Endothelial cell of umbilical vein (primary cell): ENCODE data around the gene FAM120C. TPM values are rescaled to one million over a fixed set of nuclear protein-coding genes. Genes with fewer than 3 reads are reported as not detected.

Experiments
- BruUV-seq: library from RNA; stranded (reverse); fragments of 400-500 nt; replicated peaks from 2 replicates; lab custom pipeline; 2021; lab: Mats Ljungman, UMichigan
- CTCF ChIA-PET: fragments of 300-600, 350-600 bp; sonication (Branson Sonifier 250); formaldehyde crosslinking; loops from one replicate; lab custom pipeline; 2021; ENCODE audit warnings: antibody characterized with exemption, inconsistent platforms; lab: Charles Lee
- POLR2A ChIA-PET: fragments of 300-600, 350-600 bp; sonication (Branson Sonifier 250); formaldehyde crosslinking; loops from one replicate; lab custom pipeline; 2021; ENCODE audit warnings: antibody characterized with exemption, inconsistent platforms; lab: Charles Lee
- DNase-seq: peaks from one replicate; pipeline ENCODE4 v3.0.0-alpha.2; 2011; ENCODE audit warnings: low read depth, low spot score
- FAIRE-seq: peaks from 2 replicates; lab custom pipeline; 2011; peaks lifted over from hg19 to GRCh38; lab: Jason Lieb, UNC
- H2AFZ ChIP-seq: 2 replicates; pipeline ENCODE4 v1.6.0; 2012; ENCODE audit warnings: low read depth, low read length, control low read depth, inconsistent platforms
- H3K27ac ChIP-seq: 2 replicates; pipeline ENCODE4 v1.5.1; 2011; ENCODE audit warnings: low read depth, mild to moderate bottlenecking, control low read depth, low read length, moderate library complexity; ENCODE audit not compliant: insufficient read depth
- H3K27me3 ChIP-seq, 2 experiments: 2 replicates each; pipeline versions ENCODE4 v1.6.0 to v1.6.1; 2011; ENCODE audit warnings: low read length in 2 of 2, mixed read lengths in 1 of 2; ENCODE audit not compliant: control insufficient read depth in 2 of 2, insufficient read depth in 2 of 2
- H3K36me3 ChIP-seq, 2 experiments: 2 replicates in 1 of 2; 3 replicates in 1 of 2; pipeline ENCODE4 v1.5.1; 2011; ENCODE audit warnings: low read length in 2 of 2, mild to moderate bottlenecking in 1 of 2, moderate library complexity in 1 of 2; ENCODE audit not compliant: control insufficient read depth in 2 of 2, insufficient read depth in 2 of 2; ENCODE audit errors: extremely low read depth in 1 of 2
- H3K4me1 ChIP-seq: 3 replicates; pipeline ENCODE4 v1.5.1; 2011; ENCODE audit warnings: mild to moderate bottlenecking, low read length; ENCODE audit not compliant: control insufficient read depth, insufficient read depth; ENCODE audit errors: extremely low read depth
- H3K4me2 ChIP-seq: 2 replicates; pipeline ENCODE4 v1.6.1; 2011; ENCODE audit warnings: low read length, control low read depth, mixed read lengths; ENCODE audit not compliant: insufficient read depth
- H3K4me3 ChIP-seq, 3 experiments: fragments of 200-600 bp in 1 of 3; sonication (generic), shearing (Covaris generic) in 1 of 3; replicated peaks in 1 of 3; 2 replicates each; pipeline ENCODE4 v1.5.1; 2011 to 2016; ENCODE audit warnings: control low read depth in 3 of 3, low read length in 3 of 3, mild to moderate bottlenecking in 2 of 3, inconsistent platforms in 1 of 3, low read depth in 1 of 3, moderate library complexity in 1 of 3; ENCODE audit not compliant: insufficient read depth in 1 of 3
- H3K79me2 ChIP-seq: 2 replicates; pipeline ENCODE4 v1.6.0; 2012; ENCODE audit warnings: low read length, inconsistent platforms; ENCODE audit not compliant: control insufficient read depth, insufficient read depth
- H3K9ac ChIP-seq: replicated peaks from 2 replicates; pipeline ENCODE3; 2011; ENCODE audit warnings: low read length, control low read depth; ENCODE audit not compliant: insufficient read depth; ENCODE audit errors: extremely low read depth
- H3K9me1 ChIP-seq: replicated peaks from 3 replicates; pipeline ENCODE4 v1.6.0; 2011; ENCODE audit warnings: mild to moderate bottlenecking, low read length; ENCODE audit not compliant: control insufficient read depth, insufficient read depth; ENCODE audit errors: extremely low read depth
- H3K9me3 ChIP-seq: replicated peaks from 2 replicates; pipeline ENCODE4 v1.5.1; 2012; ENCODE audit warnings: low read length, inconsistent platforms; ENCODE audit not compliant: control insufficient read depth, insufficient read depth
- H4K20me1 ChIP-seq: replicated peaks from 2 replicates; pipeline ENCODE3; 2011; ENCODE audit warnings: mild to moderate bottlenecking, low read length; ENCODE audit not compliant: control insufficient read depth, insufficient read depth; ENCODE audit errors: extremely low read depth
- CTCF ChIP-seq, 2 donors: IDR thresholded peaks; 1 replicate in 1 of 2; 2 replicates in 1 of 2; pipeline ENCODE4 v1.5.1; 2011; ENCODE audit warnings: low read length in 2 of 2, mild to moderate bottlenecking in 2 of 2, moderate library complexity in 2 of 2, control low read depth in 1 of 2, inconsistent platforms in 1 of 2, low read depth in 1 of 2; ENCODE audit not compliant: insufficient read depth in 1 of 2; ENCODE audit errors: extremely low read depth in 1 of 2
- EZH2 ChIP-seq: IDR thresholded peaks from 2 replicates; pipeline ENCODE4 v1.6.1; 2012; ENCODE audit warnings: borderline replicate concordance, low read depth, mild to moderate bottlenecking, moderate library complexity, low read length, inconsistent platforms; ENCODE audit not compliant: severe bottlenecking
- FOS ChIP-seq: IDR thresholded peaks from 2 replicates; pipeline ENCODE4 v1.6.1; 2011; ENCODE audit warnings: mild to moderate bottlenecking, low read length, moderate library complexity, borderline replicate concordance; ENCODE audit not compliant: insufficient read depth
- GATA2 ChIP-seq: IDR thresholded peaks from 2 replicates; pipeline ENCODE4 v1.7.0; 2011; ENCODE audit warnings: low read depth, mild to moderate bottlenecking, moderate library complexity, mixed read lengths, low read length; ENCODE audit not compliant: insufficient read length, insufficient read depth
- JUN ChIP-seq: IDR thresholded peaks from 2 replicates; pipeline ENCODE4 v1.6.1; 2011; ENCODE audit warnings: borderline replicate concordance, low read depth; ENCODE audit not compliant: insufficient read length, insufficient read depth
- MAX ChIP-seq: IDR thresholded peaks from 2 replicates; pipeline ENCODE4 v1.6.1; 2011; ENCODE audit not compliant: insufficient read depth, insufficient read length
- MYC ChIP-seq: IDR thresholded peaks from one replicate; pipeline ENCODE4 v1.6.1; 2011; ENCODE audit warnings: mild to moderate bottlenecking, low read depth, low read length
- POLR2A ChIP-seq: IDR thresholded peaks from 2 replicates; pipeline ENCODE4 v1.6.1; 2012; ENCODE audit warnings: low read depth, mild to moderate bottlenecking, control low read depth, low read length
- POLR2AphosphoS5 ChIP-seq: IDR thresholded peaks from 2 replicates; pipeline ENCODE4 v1.6.1; 2012; ENCODE audit warnings: low read depth, mild to moderate bottlenecking, control low read depth, low read length, moderate library complexity; ENCODE audit not compliant: insufficient read depth
- dilution Hi-C: fragments of 300-500 bp; cut with MboI; formaldehyde crosslinking; loops from one replicate; pipeline ENCODE4 v1.15.0; 2019; ENCODE audit warnings: low sequenced_read_pairs; ENCODE audit not compliant: extremely low pct_ligation_motif_present
- intact Hi-C: fragments of 100-400 bp; cut with micrococcal nuclease; formaldehyde crosslinking; loops from one replicate; pipeline ENCODE4 v1.10.0; 2022
- polyA plus RNA-seq, 4 experiments: library from polyadenylated mRNA; depleted of rRNA in 3 of 4; stranded (reverse) in 3 of 4; unstranded in 1 of 4; fragments of >200 nt; gene quantifications; 2 replicates each; pipeline versions ENCODE4 v1.2.1 to v1.2.3, GENCODE V29; 2011 to 2012; ENCODE audit warnings: missing spikeins in 1 of 4
- total RNA-seq: library from RNA; stranded (reverse); gene quantifications from 2 replicates; pipeline ENCODE4 v1.2.3, GENCODE V29; 2021

The FAM120C gene
- total and polyA plus RNA-seq, 2 donors (not counting 3 experiments of a cell fraction or from before 2014, with no cell fraction given) = 4.2 to 11.4 TPM

- Histone ChIP-seq H4K20me1 (no peaks in the 10 kb centered on the region), H3K27me3 (no peaks in the 10 kb centered on the region), H3K9ac (no peak overlapping the region), H3K4me1 (no peaks in the 10 kb centered on the region), H3K4me2 (no peak overlapping the region), H3K4me3 (no peak overlapping the region), H3K36me3 (no peaks in the 10 kb centered on the region), H3K79me2 (no peaks in the 10 kb centered on the region), H2AFZ (no peak overlapping the region), H3K9me3 (no peaks in the 10 kb centered on the region), H3K9me1 (no peaks in the 10 kb centered on the region), H3K27ac (no peak overlapping the region)
- peak; percentile 67 for FAIRE-seq
- no TSS peak for BruUV-seq
- CTCF ChIA-PET = interaction anchor here (0.6 kb wide), 1 partner anchor 9 kb away, joined by 3 read pairs; no protein-coding TSS in a partner anchor
- DNase-seq = no peak
- intact Hi-C loops (no loop called here), dilution Hi-C loops (no loop called here)
- TF ChIP-seq MYC (no peak), EZH2 (no peak), GATA2 (no peak), CTCF (IDR thresholded peaks at IDR 0.05; ENCODE audit: extremely low read depth in 1 of 2, insufficient read depth in 1 of 2, low read depth in 1 of 2, low read length in 2 of 2) (no peak), MAX (no peak), JUN (no peak), POLR2A (no peak), POLR2AphosphoS5 (no peak), FOS (no peak)
- POLR2A ChIA-PET = no interaction called here
Measured at GRCh38 chrX:54066841-54067240, 116.2 kb downstream of the FAM120C start.
